ENCODE data around the gene ADAP1.
"Not testable (repeated sequence)": the region's sequence is repeated elsewhere in the genome, so short reads cannot be mapped to it uniquely, and the experiment has no call there.

ADAP1 gene

GRCh38 chr7:876972-877311, 77.5 kb downstream of the ADAP1 start:
- DNase-seq, result peak; percentile 58
- in situ Hi-C loops (cut with MboI; ENCODE audit: low pct_unique_long_range_greater_than_20kb, low sequenced_read_pairs), result no loop called here

GRCh38 chr7:876077-876971, 78.2 kb downstream of the ADAP1 start, which contains the start of gene GET4:
TSS of gene GET4 (plus strand) at chr7:876554. CDS start at chr7:876646, 92 bp downstream.
- peak; percentile 90 for DNase-seq
- in situ Hi-C loops (cut with MboI; ENCODE audit: low pct_unique_long_range_greater_than_20kb, low sequenced_read_pairs), result no loop called here

- no peak for DNase-seq
- in situ Hi-C loops (cut with MboI; ENCODE audit: low pct_unique_long_range_greater_than_20kb, low sequenced_read_pairs), result no loop called here
These were observed 78.9 kb downstream of the ADAP1 start for GRCh38 chr7:875476-876076.

- in situ Hi-C loops (cut with MboI; ENCODE audit: low pct_unique_long_range_greater_than_20kb, low sequenced_read_pairs), result no loop called here
- DNase-seq, result no peak
These were observed 79.4 kb downstream of the ADAP1 start for GRCh38 chr7:875051-875450.

GRCh38 chr7:874031-874749, 80.3 kb downstream of the ADAP1 start:
- DNase-seq, result no peak
- in situ Hi-C loops (cut with MboI; ENCODE audit: low pct_unique_long_range_greater_than_20kb, low sequenced_read_pairs), result no loop called here

- in situ Hi-C loops (cut with MboI; ENCODE audit: low pct_unique_long_range_greater_than_20kb, low sequenced_read_pairs), result no loop called here
- DNase-seq, result peak; percentile 93
These were observed 81.0 kb downstream of the ADAP1 start for GRCh38 chr7:873367-874002.

GRCh38 chr7:872685-873084, 81.8 kb downstream of the ADAP1 start:
- DNase-seq; in situ Hi-C loops (cut with MboI; ENCODE audit: low pct_unique_long_range_greater_than_20kb, low sequenced_read_pairs): not testable (repeated sequence)

GRCh38 chr7:871900-872537, 82.5 kb downstream of the ADAP1 start:
- DNase-seq, result no peak
- in situ Hi-C loops (cut with MboI; ENCODE audit: low pct_unique_long_range_greater_than_20kb, low sequenced_read_pairs), result no loop called here

GRCh38 chr7:869348-869747, 85.1 kb downstream of the ADAP1 start:
- in situ Hi-C loops (cut with MboI; ENCODE audit: low pct_unique_long_range_greater_than_20kb, low sequenced_read_pairs), result no loop called here

GRCh38 chr7:868189-868486, 86.3 kb downstream of the ADAP1 start:
- DNase-seq, result no peak
- in situ Hi-C loops (cut with MboI; ENCODE audit: low pct_unique_long_range_greater_than_20kb, low sequenced_read_pairs), result no loop called here

More at GRCh38 chr7:869348-869747, 85.1 kb downstream of the ADAP1 start:
- DNase-seq, result no peak

GRCh38 chr7:867406-868188, 86.9 kb downstream of the ADAP1 start:
- in situ Hi-C loops (cut with MboI; ENCODE audit: low pct_unique_long_range_greater_than_20kb, low sequenced_read_pairs), result no loop called here
- no peak for DNase-seq

- in situ Hi-C loops (cut with MboI; ENCODE audit: low pct_unique_long_range_greater_than_20kb, low sequenced_read_pairs), result no loop called here
- no peak for DNase-seq
These were observed 87.5 kb downstream of the ADAP1 start for GRCh38 chr7:867001-867405.

- no peak for DNase-seq
- in situ Hi-C loops (cut with MboI; ENCODE audit: low pct_unique_long_range_greater_than_20kb, low sequenced_read_pairs), result no loop called here
These were observed 88.6 kb downstream of the ADAP1 start for GRCh38 chr7:865921-866320.

- in situ Hi-C loops (cut with MboI; ENCODE audit: low pct_unique_long_range_greater_than_20kb, low sequenced_read_pairs), result no loop called here
- no peak for DNase-seq
These were observed 91.4 kb downstream of the ADAP1 start for GRCh38 chr7:863106-863505.

GRCh38 chr7:862157-862556, 92.3 kb downstream of the ADAP1 start:
- in situ Hi-C loops (cut with MboI; ENCODE audit: low pct_unique_long_range_greater_than_20kb, low sequenced_read_pairs), result no loop called here
- no peak for DNase-seq

GRCh38 chr7:861222-861621, 93.3 kb downstream of the ADAP1 start:
- in situ Hi-C loops (cut with MboI; ENCODE audit: low pct_unique_long_range_greater_than_20kb, low sequenced_read_pairs), result no loop called here

GRCh38 chr7:860149-860548, 94.3 kb downstream of the ADAP1 start:
- DNase-seq, result no peak
- in situ Hi-C loops (cut with MboI; ENCODE audit: low pct_unique_long_range_greater_than_20kb, low sequenced_read_pairs), result no loop called here

More at GRCh38 chr7:861222-861621, 93.3 kb downstream of the ADAP1 start:
- no peak for DNase-seq

GRCh38 chr7:859359-860030, 95.0 kb downstream of the ADAP1 start:
- in situ Hi-C loops (cut with MboI; ENCODE audit: low pct_unique_long_range_greater_than_20kb, low sequenced_read_pairs), result no loop called here
- no peak for DNase-seq
